ENCODE results near the gene SLC39A5. TPM values are rescaled to one million over a fixed set of nuclear protein-coding genes. Genes with fewer than 3 reads are reported as not detected.

SLC39A5 gene
- total and polyA plus RNA-seq, 2 of the 13 experiments (the other 11 are each of a cell fraction or from before 2014, with no cell fraction given), result 59.7 to 101 TPM

GRCh38 chr12:56266693-56267442 is 37.0 kb downstream of the SLC39A5 start, which contains the start of gene COQ10A:
COQ10A (plus strand) TSS chr12:56266942; CDS start chr12:56267119, 177 bp downstream.
- peak; percentile 80 for FAIRE-seq
- POLR2A ChIA-PET, result interaction anchor here (0.6 to 3.6 kb wide), 31 partner anchors 9 to 221 kb away, joined by 3 to 47 read pairs (median 5); partner anchors contain the start of genes ANKRD52, CNPY2, CS and ESYT1
- intact Hi-C loops (cut with micrococcal nuclease; ENCODE audit: unreplicated experiment), result loop anchor here (2.0 kb wide), 2 partner anchors 20 to 74 kb away; no protein-coding TSS in a partner anchor
- TF ChIP-seq ZBTB1 (CRISPR knock-in tag; IDR thresholded peaks at IDR 0.05; ENCODE audit: borderline replicate concordance) (no peak), KDM4B (CRISPR knock-in tag; IDR thresholded peaks at IDR 0.05) (no peak), ZNF556 (CRISPR knock-in tag; IDR thresholded peaks at IDR 0.05; ENCODE audit: borderline replicate concordance) (peak; percentile 58; the same call in 1 of the 2 replicates), CHD4 (IDR thresholded peaks at IDR 0.05; ENCODE audit: borderline replicate concordance, low read length) (no peak), ZFX (CRISPR knock-in tag; IDR thresholded peaks at IDR 0.05; ENCODE audit: low read depth) (peak; percentile 93), ZMYM4 (CRISPR knock-in tag; IDR thresholded peaks at IDR 0.05) (peak; percentile 61), ZEB1 (IDR thresholded peaks at IDR 0.05; ENCODE audit: insufficient replicate concordance, low read depth) (peak; percentile 51), MIXL1 (CRISPR knock-in tag; IDR thresholded peaks at IDR 0.05) (peak; percentile 16; the same call in 1 of the 2 replicates), MXD3 (CRISPR knock-in tag; IDR thresholded peaks at IDR 0.05) (peak; percentile 84), ZNF225 (CRISPR knock-in tag; IDR thresholded peaks at IDR 0.05) (0 out of 2 replicates have a peak, but pooled peaks have one; percentile 79), NPAS2 (CRISPR knock-in tag; IDR thresholded peaks at IDR 0.05; ENCODE audit: borderline replicate concordance) (no peak), SSRP1 (CRISPR knock-in tag; IDR thresholded peaks at IDR 0.05) (no peak), NR0B2 (CRISPR knock-in tag; IDR thresholded peaks at IDR 0.05) (peak; percentile 56; the same call in 1 of the 2 replicates), ZNF337 (CRISPR knock-in tag; IDR thresholded peaks at IDR 0.05; ENCODE audit: borderline replicate concordance, low read depth) (peak; percentile 73; the same call in 1 of the 2 replicates), SALL2 (CRISPR knock-in tag; IDR thresholded peaks at IDR 0.05) (no peak; the same call in none of the 2 replicates), AFF4 (CRISPR knock-in tag; IDR thresholded peaks at IDR 0.05) (peak; percentile 35; the same call in 1 of the 2 replicates), ONECUT2 (CRISPR knock-in tag; IDR thresholded peaks at IDR 0.05) (no peak), ZMYM3 (CRISPR knock-in tag; IDR thresholded peaks at IDR 0.05) (peak; percentile 50), ZFY (CRISPR knock-in tag; IDR thresholded peaks at IDR 0.05) (peak; percentile 90), ZNF143 (CRISPR knock-in tag; IDR thresholded peaks at IDR 0.05) (peak; percentile 90)

More at GRCh38 chr12:56266693-56267442, 37.0 kb downstream of the SLC39A5 start, which contains the start of gene COQ10A:
- Histone ChIP-seq H3K79me2 (ENCODE audit: insufficient read depth, low read length) (no peaks in the 10 kb centered on the region), H3K36me3 (replicated peaks in 1 of 2; ENCODE audit: control insufficient read depth in 1 of 2, insufficient read depth in 2 of 2, low read length in 2 of 2) (peaks cover 6 to 14% of the 10 kb centered on the region in 2 experiments; a peak in 3 of 5 replicates), H4K20me1 (ENCODE audit: insufficient read depth, low read length) (no peaks in the 10 kb centered on the region), H3K4me2 (ENCODE audit: low read depth, low read length) (peak within 1 kb of the TSS; percentile 99), H3K4me3 (replicated peaks in 1 of 3; ENCODE audit: insufficient read depth in 1 of 3, low read depth in 2 of 3, low read length in 3 of 3) (peak within 1 kb of the TSS; percentile 54 to 91 (median 83)), H3K9me3 (ENCODE audit: low read length) (no peaks in the 10 kb centered on the region), H2AFZ (ENCODE audit: low read length) (peak within 1 kb of the TSS; percentile 49), H3K27ac (ENCODE audit: extremely low read length, insufficient read depth, low read length) (peak within 1 kb of the TSS; percentile 82), H3K27me3 (ENCODE audit: control insufficient read depth in 1 of 2, insufficient read depth in 2 of 2, low read length in 2 of 2) (no peaks in the 10 kb centered on the region; a peak in 1 of 5 replicates), H3K4me1 (ENCODE audit: insufficient read depth, low read length) (peaks cover 18% of the 10 kb centered on the region), H3K9ac (ENCODE audit: insufficient read depth, low read depth, low read length) (peak within 1 kb of the TSS; percentile 69)
- DNase-seq (ENCODE audit: low spot score) (peak; percentile 83), ATAC-seq (peak; percentile 90)
- BruUV-seq (replicated peaks), result no TSS peak
- CTCF ChIA-PET (ENCODE audit: low intra/inter-chr PET ratio, low total read pairs), result interaction anchor here (0.9 to 1.4 kb wide), 2 partner anchors 9 to 36 kb away, joined by 3 to 6 read pairs; partner anchors contain the start of gene ANKRD52
- in situ Hi-C loops (cut with HindIII; ENCODE audit: extremely low pct_ligation_motif_present, low pct_unique_long_range_greater_than_20kb), result no loop called here
- WGBS (ENCODE audit: low lambda C conversion rate), result 2% methylated on average over 26 of the region's 68 CpGs

All from HepG2 (cell line).